Measurements from ENCODE around the gene ANKAR.
A peak's percentile ranks its signal among the peaks of the same experiment; 100 is the strongest.
"Not testable (repeated sequence)": the region's sequence is repeated elsewhere in the genome, so short reads cannot be mapped to it uniquely, and the experiment has no call there.

The ANKAR gene

GRCh38 chr2:189658306-189659212 lies 15.9 kb upstream of the ANKAR start:
- no peak for DNase-seq (ENCODE audit: low read depth)

- DNase-seq (ENCODE audit: low read depth) = no peak
These were observed 14.7 kb upstream of the ANKAR start for GRCh38 chr2:189659734-189660133.

GRCh38 chr2:189660803-189661147 lies 13.7 kb upstream of the ANKAR start:
- DNase-seq (ENCODE audit: low read depth) = no peak

- peak; percentile 95 for DNase-seq (ENCODE audit: low read depth)
These were observed 13.1 kb upstream of the ANKAR start, which contains the start of gene ASNSD1 for GRCh38 chr2:189661148-189661956. ASNSD1 (plus strand) TSS chr2:189661459; CDS start chr2:189666133, 4,674 bp downstream.

GRCh38 chr2:189661957-189662321 lies 12.5 kb upstream of the ANKAR start:
- no peak for DNase-seq (ENCODE audit: low read depth)

GRCh38 chr2:189662669-189663226 lies 11.7 kb upstream of the ANKAR start:
- no peak for DNase-seq (ENCODE audit: low read depth)

GRCh38 chr2:189663319-189663718 lies 11.2 kb upstream of the ANKAR start:
- DNase-seq (ENCODE audit: low read depth) = not testable (repeated sequence)

GRCh38 chr2:189669913-189670312 lies 4.6 kb upstream of the ANKAR start:
- DNase-seq (ENCODE audit: low read depth) = no peak

- no peak for DNase-seq (ENCODE audit: low read depth)
These were observed 653 bp upstream of the ANKAR start for GRCh38 chr2:189673661-189674373.

GRCh38 chr2:189676471-189676870 lies 2.0 kb downstream of the ANKAR start:
- no peak for DNase-seq (ENCODE audit: low read depth)

GRCh38 chr2:189679226-189679625 lies 4.8 kb downstream of the ANKAR start:
- DNase-seq (ENCODE audit: low read depth) = no peak

GRCh38 chr2:189681203-189681602 lies 6.7 kb downstream of the ANKAR start:
- no peak for DNase-seq (ENCODE audit: low read depth)

- no peak for DNase-seq (ENCODE audit: low read depth)
These were observed 7.4 kb downstream of the ANKAR start for GRCh38 chr2:189681903-189682302.

GRCh38 chr2:189683348-189683747 lies 8.9 kb downstream of the ANKAR start:
- DNase-seq (ENCODE audit: low read depth) = no peak

- no peak for DNase-seq (ENCODE audit: low read depth)
These were observed 10.3 kb downstream of the ANKAR start for GRCh38 chr2:189684811-189685210.

- no peak for DNase-seq (ENCODE audit: low read depth)
These were observed 11.2 kb downstream of the ANKAR start for GRCh38 chr2:189685540-189686229.

- not testable (repeated sequence) for DNase-seq (ENCODE audit: low read depth)
These were observed 13.3 kb downstream of the ANKAR start for GRCh38 chr2:189687796-189688195.

- no peak for DNase-seq (ENCODE audit: low read depth)
These were observed 21.8 kb downstream of the ANKAR start for GRCh38 chr2:189696223-189696622.

GRCh38 chr2:189698020-189698887 lies 23.8 kb downstream of the ANKAR start:
- no peak for DNase-seq (ENCODE audit: low read depth)

GRCh38 chr2:189700681-189701080 lies 26.2 kb downstream of the ANKAR start:
- no peak for DNase-seq (ENCODE audit: low read depth)

- DNase-seq (ENCODE audit: low read depth) = no peak
These were observed 27.6 kb downstream of the ANKAR start for GRCh38 chr2:189702071-189702470.

Measured in stimulated activated CD8-positive, alpha-beta memory T cell treated with anti-CD3 and anti-CD28 coated beads, Interleukin-7, amount 100 ng/mL, for 24 hours (primary cell).